DMS 273 (cell line): ENCODE data around the gene PCSK5.

ENCODE experiments used
- DNase-seq: peaks from one replicate; lab custom pipeline; 2025; ENCODE audit not compliant: unreplicated experiment; lab: John Stamatoyannopoulos, UW

The PCSK5 gene

GRCh38 chr9:75998096-75998780 lies 107.8 kb downstream of the PCSK5 start:
- DNase-seq: no peak

- no peak for DNase-seq
These were observed 111.0 kb downstream of the PCSK5 start for GRCh38 chr9:76001459-76001858.

- no peak for DNase-seq
These were observed 112.6 kb downstream of the PCSK5 start for GRCh38 chr9:76003041-76003440.

GRCh38 chr9:76004526-76004925 lies 114.1 kb downstream of the PCSK5 start:
- no peak for DNase-seq

GRCh38 chr9:76007935-76008334 lies 117.5 kb downstream of the PCSK5 start:
- no peak for DNase-seq

GRCh38 chr9:76013809-76014208 lies 123.3 kb downstream of the PCSK5 start:
- no peak for DNase-seq

GRCh38 chr9:76018235-76018634 lies 127.8 kb downstream of the PCSK5 start:
- no peak for DNase-seq

GRCh38 chr9:76018761-76019160 lies 128.3 kb downstream of the PCSK5 start:
- DNase-seq: no peak

GRCh38 chr9:76020652-76021051 lies 130.2 kb downstream of the PCSK5 start:
- DNase-seq: no peak

- DNase-seq: no peak
These were observed 131.8 kb downstream of the PCSK5 start for GRCh38 chr9:76022317-76022716.

- DNase-seq: no peak
These were observed 133.3 kb downstream of the PCSK5 start for GRCh38 chr9:76023715-76024195.

GRCh38 chr9:76025286-76025685 lies 134.8 kb downstream of the PCSK5 start:
- no peak for DNase-seq

GRCh38 chr9:76026796-76027195 lies 136.3 kb downstream of the PCSK5 start:
- no peak for DNase-seq

- no peak for DNase-seq
These were observed 136.9 kb downstream of the PCSK5 start for GRCh38 chr9:76027416-76027815.

GRCh38 chr9:76027861-76028260 lies 137.4 kb downstream of the PCSK5 start:
- no peak for DNase-seq

GRCh38 chr9:76032038-76032796 lies 141.7 kb downstream of the PCSK5 start:
- no peak for DNase-seq

GRCh38 chr9:76032797-76033373 lies 142.4 kb downstream of the PCSK5 start:
- DNase-seq: no peak

- DNase-seq: no peak
These were observed 143.6 kb downstream of the PCSK5 start for GRCh38 chr9:76034049-76034448.

GRCh38 chr9:76036762-76037161 lies 146.3 kb downstream of the PCSK5 start:
- no peak for DNase-seq

- DNase-seq: no peak
These were observed 147.2 kb downstream of the PCSK5 start for GRCh38 chr9:76037587-76038225.

GRCh38 chr9:76038431-76038830 lies 148.0 kb downstream of the PCSK5 start:
- DNase-seq: no peak
